Measurements from ENCODE around the gene VMO1. TPM values are rescaled to one million over a fixed set of nuclear protein-coding genes. Genes with fewer than 3 reads are reported as not detected.

VMO1 gene
- polyA plus RNA-seq, 1 of the 3 experiments (the other 2 are of a cell fraction) = 1.3 TPM

GRCh38 chr17:4789951-4790704 lies 4.0 kb upstream of the VMO1 start (continued):
- no peak for TF ChIP-seq REST (IDR thresholded peaks at IDR 0.05; ENCODE audit: low read depth, low read length)

GRCh38 chr17:4789701-4789950 lies 3.5 kb upstream of the VMO1 start:
- peak overlapping the region; percentile 99 for H3K4me2 ChIP-seq
- TF ChIP-seq POLR2AphosphoS5 (IDR thresholded peaks at IDR 0.05; ENCODE audit: low read depth, low read length) = no peak
- TF ChIP-seq YY1 (IDR thresholded peaks at IDR 0.05; ENCODE audit: low read depth) = peak; percentile 51
- TF ChIP-seq USF2 (IDR thresholded peaks at IDR 0.05; ENCODE audit: borderline replicate concordance, low read depth, low read length) = no peak
- no peak for TF ChIP-seq ZBTB33 (IDR thresholded peaks at IDR 0.05; ENCODE audit: borderline replicate concordance, low read depth)
- TF ChIP-seq GABPA (IDR thresholded peaks at IDR 0.05; ENCODE audit: low read depth) = 0 out of 2 replicates have a peak, but pooled peaks have one; percentile 5
- TF ChIP-seq TEAD4 (IDR thresholded peaks at IDR 0.05; ENCODE audit: borderline replicate concordance, insufficient read depth) = no peak
- H3K36me3 ChIP-seq (replicated peaks in 1 of 2; ENCODE audit: control insufficient read depth in 1 of 2, insufficient read depth in 2 of 2, low read length in 1 of 2) = no peaks in the 10 kb centered on the region
- H3K4me3 ChIP-seq (ENCODE audit: low read depth in 2 of 2, low read length in 1 of 2) = peak overlapping the region; percentile 59 to 79
- H2AFZ ChIP-seq (ENCODE audit: low read depth) = peak overlapping the region; percentile 85
- no peak for DNase-seq
- CTCF ChIA-PET = interaction anchor here (0.6 to 10.5 kb wide), 44 partner anchors 8 to 224 kb away, joined by 3 to 235 read pairs (median 5); partner anchors contain the start of genes ARRB2, C17orf107, CAMTA2 and CHRNE
- peak overlapping the region; percentile 70 to 82 for H3K27ac ChIP-seq (ENCODE audit: low read depth in 2 of 2, low read length in 1 of 2)
- no peaks in the 10 kb centered on the region for H3K9me2 ChIP-seq
- POLR2A ChIA-PET = interaction anchor here (1.0 to 1.8 kb wide), 7 partner anchors 17 to 177 kb away, joined by 3 to 10 read pairs (median 4); partner anchors contain the start of genes MINK1, PLD2, SPAG7 and TM4SF5
- H3K9me3 ChIP-seq = no peaks in the 10 kb centered on the region
- H4K20me1 ChIP-seq (ENCODE audit: insufficient read depth) = no peaks in the 10 kb centered on the region
- 0% methylated on average over 2 of the region's 25 CpGs for WGBS (ENCODE audit: low lambda C conversion rate)
- H3F3A ChIP-seq (replicated peaks; ENCODE audit: insufficient read depth) = peaks cover 5% of the 10 kb centered on the region
- peaks cover 8 to 19% of the 10 kb centered on the region in 2 experiments; a peak in 2 of 4 replicates for H3K4me1 ChIP-seq (ENCODE audit: control insufficient read depth in 1 of 2, insufficient read depth in 2 of 2, low read depth in 1 of 2, low read length in 1 of 2)
- H3K27me3 ChIP-seq (ENCODE audit: insufficient read depth) = no peaks in the 10 kb centered on the region
- peak overlapping the region; percentile 75; the same call in 1 of the 2 replicates for H3K9ac ChIP-seq
- H3K79me2 ChIP-seq (ENCODE audit: insufficient read depth) = no peaks in the 10 kb centered on the region

Measured in SK-N-SH (cell line).